Ovary (tissue), 9 donors: ENCODE measurements around the gene LCE5A. TPM values are rescaled to one million over a fixed set of nuclear protein-coding genes. Genes with fewer than 3 reads are reported as not detected.

ENCODE experiments used
- DNase-seq, 5 donors: peaks; one replicate each; pipeline ENCODE4 v3.0.0-alpha.2; 2019 to 2020
- H3K27ac ChIP-seq, 2 donors: fragments of 200-600 bp; one replicate each; pipeline versions ENCODE4 v1.5.1 to v1.8.0; 2019 to 2022
- H3K27me3 ChIP-seq: fragments of 200-600 bp; one replicate; pipeline ENCODE4 v1.8.0; 2022
- H3K36me3 ChIP-seq: fragments of 200-600 bp; sonication (generic); one replicate; pipeline ENCODE4 v1.5.1; 2019
- H3K4me1 ChIP-seq: one replicate; pipeline ENCODE4 v1.8.1; 2013; ENCODE audit warnings: mild to moderate bottlenecking, moderate library complexity; ENCODE audit not compliant: insufficient read depth
- H3K4me3 ChIP-seq: fragments of 200-600 bp; sonication (generic); one replicate; pipeline ENCODE4 v1.5.1; 2017
- H3K9me3 ChIP-seq, 2 donors: fragments of 200-600 bp in 1 of 2; sonication (generic) in 1 of 2; one replicate each; pipeline versions ENCODE4 v1.5.1 to v1.8.1; 2013 to 2019; ENCODE audit warnings: mild to moderate bottlenecking in 1 of 2, moderate library complexity in 1 of 2
- EP300 ChIP-seq: sonication (generic); formaldehyde crosslinking; IDR thresholded peaks from one replicate; pipeline ENCODE4 v1.6.1; 2017; ENCODE audit warnings: antibody characterized with exemption
- POLR2A ChIP-seq: fragments of 450-650 bp; IDR thresholded peaks from one replicate; pipeline ENCODE4 v1.6.1; 2017; ENCODE audit warnings: antibody characterized with exemption, mild to moderate bottlenecking, moderate library complexity
- WGBS, 3 donors: extraction: QIAGEN DNeasy Blood & Tissue Kit in 1 of 3; methylation state at CpG; one replicate each; pipeline versions ENCODE4 v1.1.5 to v1.1.7; 2013 to 2017; 5-methylcytosine and 5-hydroxymethylcytosine counted together
- intact Hi-C, 4 donors: fragments of 100-400 bp; cut with DNase I; formaldehyde crosslinking; loops; one replicate each; pipeline versions ENCODE4 v1.11.0 to v1.15.1; 2022 to 2023
- polyA plus RNA-seq, 2 donors: library from polyadenylated mRNA; stranded (reverse); fragments of 200-250 nt in 1 of 2; fragments of 350-450 nt in 1 of 2; fragmentation: Illumina TruSeq in 1 of 2; extraction: RNeasy Lipid Tissue Mini Kit (QIAGEN cat#74804) in 1 of 2; gene quantifications; one replicate each; pipeline ENCODE4 v1.2.3, GENCODE V29; 2013 to 2014
- total RNA-seq, 7 donors: library from RNA; depleted of rRNA in 2 of 7; stranded (reverse); fragments of >200 nt in 2 of 7; fragmentation: NEBNext Ultra II Directional in 3 of 7; extraction: Animal tissue kit (Norgen Biotek cat#: 25700) in 3 of 7; gene quantifications; one replicate each; pipeline versions ENCODE4 v1.1.0 to v1.2.4, GENCODE V29; 2016 to 2023
- TF ChIP-seq, protein P1 (sequence below), 3 donors: fragments of 450-650 bp in 2 of 3; fragments of 200-600 bp in 1 of 3; IDR thresholded peaks; one replicate each; pipeline versions ENCODE4 v1.5.1 to v1.8.0; 2016 to 2022; ENCODE audit warnings: antibody characterized with exemption in 3 of 3, mild to moderate bottlenecking in 1 of 3
- donor health status: DM: no; HTN: no; CAD: no; lungs with moderate emphysema.
- donor health status: DM: no; HTN: no; CAD: no.
- donor health status: Bipolar disorder and iron deficiency.
- donor health status: DM: yes; HTN: yes; CAD: no.
- donor health status: DM: no; HTN: no; CAD: no.
- donor health status: DM: yes; HTN: yes; CAD: no.

The LCE5A gene
- total and polyA plus RNA-seq, 9 donors: not detected

DNA sequence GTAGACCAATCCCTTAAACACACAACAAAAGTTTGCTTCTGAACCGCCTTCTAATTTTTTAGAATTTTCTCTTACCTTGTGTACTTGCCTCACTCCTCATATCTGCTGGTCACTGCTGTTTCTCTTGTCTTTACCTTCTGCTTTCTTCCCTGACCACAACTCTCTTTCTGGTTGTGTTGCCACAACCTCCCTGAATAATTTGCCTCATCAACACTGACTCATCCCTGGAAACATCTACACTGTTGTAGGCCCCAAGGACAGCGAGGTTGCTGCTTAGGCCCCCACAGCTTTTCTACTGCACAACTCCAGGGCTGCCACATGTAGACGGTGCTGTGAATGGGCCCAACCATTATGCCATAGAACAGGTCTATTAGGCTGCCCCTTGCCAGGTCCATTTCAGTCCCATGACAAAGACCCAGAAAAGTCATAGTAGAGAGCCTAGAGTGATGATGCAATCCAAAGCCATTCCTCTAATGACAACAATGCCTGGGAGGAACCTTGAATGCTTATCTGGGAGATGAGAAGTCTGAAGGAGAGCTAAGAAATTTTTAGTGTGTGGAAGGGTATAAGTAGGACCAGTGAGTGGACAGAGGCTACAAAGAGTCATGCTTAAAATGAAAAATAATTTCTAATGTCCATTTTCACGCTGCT is 36.6 kb upstream of the LCE5A start:
- H3K27ac ChIP-seq: no peak overlapping the region
- H3K4me3 ChIP-seq: no peak overlapping the region
- no peaks in the 10 kb centered on the region for H3K36me3 ChIP-seq
- intact Hi-C loops: no loop called here
- 66 to 75% (median 73%) methylated on average over 4 of the region's 4 CpGs for WGBS, 3 donors
- no peaks in the 10 kb centered on the region for H3K4me1 ChIP-seq
- H3K9me3 ChIP-seq: peaks cover 0 to 10% of the 10 kb centered on the region in 2 donors
- TF ChIP-seq POLR2A: no peak
- TF ChIP-seq, protein P1, sequence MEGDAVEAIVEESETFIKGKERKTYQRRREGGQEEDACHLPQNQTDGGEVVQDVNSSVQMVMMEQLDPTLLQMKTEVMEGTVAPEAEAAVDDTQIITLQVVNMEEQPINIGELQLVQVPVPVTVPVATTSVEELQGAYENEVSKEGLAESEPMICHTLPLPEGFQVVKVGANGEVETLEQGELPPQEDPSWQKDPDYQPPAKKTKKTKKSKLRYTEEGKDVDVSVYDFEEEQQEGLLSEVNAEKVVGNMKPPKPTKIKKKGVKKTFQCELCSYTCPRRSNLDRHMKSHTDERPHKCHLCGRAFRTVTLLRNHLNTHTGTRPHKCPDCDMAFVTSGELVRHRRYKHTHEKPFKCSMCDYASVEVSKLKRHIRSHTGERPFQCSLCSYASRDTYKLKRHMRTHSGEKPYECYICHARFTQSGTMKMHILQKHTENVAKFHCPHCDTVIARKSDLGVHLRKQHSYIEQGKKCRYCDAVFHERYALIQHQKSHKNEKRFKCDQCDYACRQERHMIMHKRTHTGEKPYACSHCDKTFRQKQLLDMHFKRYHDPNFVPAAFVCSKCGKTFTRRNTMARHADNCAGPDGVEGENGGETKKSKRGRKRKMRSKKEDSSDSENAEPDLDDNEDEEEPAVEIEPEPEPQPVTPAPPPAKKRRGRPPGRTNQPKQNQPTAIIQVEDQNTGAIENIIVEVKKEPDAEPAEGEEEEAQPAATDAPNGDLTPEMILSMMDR (IDR thresholded peaks at IDR 0.05): no peak
- no peak for TF ChIP-seq EP300
- no peak for DNase-seq
- no peaks in the 10 kb centered on the region for H3K27me3 ChIP-seq

DNA sequence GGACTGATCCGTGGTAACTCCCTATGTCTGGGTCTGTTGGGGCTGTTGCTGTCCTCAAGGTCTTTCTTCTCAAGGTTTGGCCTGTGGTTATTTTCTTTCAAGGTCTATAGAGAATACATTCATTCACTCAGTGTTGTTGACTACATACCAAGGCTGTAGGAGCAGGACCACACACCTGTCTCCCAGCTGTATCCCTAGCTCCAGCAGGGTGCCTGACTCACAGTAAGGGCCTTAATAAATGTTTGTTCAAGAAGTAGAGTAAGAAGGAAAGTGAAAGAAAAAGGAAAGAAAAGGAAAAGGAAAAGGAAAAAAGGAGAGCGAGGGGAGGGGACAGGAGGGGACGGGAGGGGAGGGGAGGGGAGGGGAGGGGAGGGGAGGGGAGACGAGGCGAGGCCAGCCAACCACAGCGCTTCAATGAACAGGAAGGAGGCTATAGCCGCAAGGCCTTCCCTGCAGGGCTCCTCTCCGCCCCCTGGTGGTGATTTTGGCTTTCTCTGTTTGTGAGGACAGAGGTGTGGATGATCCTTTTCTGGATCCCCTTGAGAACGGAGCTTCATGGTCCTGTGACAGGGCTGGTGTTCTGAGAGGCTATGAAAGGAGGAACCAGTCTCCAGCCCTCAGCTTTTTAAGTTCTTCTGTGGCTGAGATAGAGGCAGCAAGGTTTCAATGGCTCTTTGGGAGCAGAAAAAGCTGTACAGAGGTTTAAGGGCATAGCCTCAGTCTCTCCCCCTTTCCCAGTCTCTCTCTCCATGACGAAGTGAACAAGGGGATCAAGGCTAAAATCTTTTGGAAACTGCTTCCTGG is 30.6 kb upstream of the LCE5A start:
- H3K27ac ChIP-seq: no peak overlapping the region
- 46 to 57% (median 55%) methylated on average over 5 to 10 of the region's 10 CpGs for WGBS, 3 donors
- no peaks in the 10 kb centered on the region for H3K36me3 ChIP-seq
- no peak overlapping the region for H3K4me3 ChIP-seq
- peak in 2 of 5 donors; percentile 23 to 24 for DNase-seq
- intact Hi-C loops: no loop called here
- H3K9me3 ChIP-seq: peaks cover 0 to 10% of the 10 kb centered on the region in 2 donors
- H3K27me3 ChIP-seq: no peaks in the 10 kb centered on the region
- no peak for TF ChIP-seq POLR2A
- TF ChIP-seq, protein P1 (IDR thresholded peaks at IDR 0.05): no peak
- TF ChIP-seq EP300: no peak
- no peaks in the 10 kb centered on the region for H3K4me1 ChIP-seq

DNA sequence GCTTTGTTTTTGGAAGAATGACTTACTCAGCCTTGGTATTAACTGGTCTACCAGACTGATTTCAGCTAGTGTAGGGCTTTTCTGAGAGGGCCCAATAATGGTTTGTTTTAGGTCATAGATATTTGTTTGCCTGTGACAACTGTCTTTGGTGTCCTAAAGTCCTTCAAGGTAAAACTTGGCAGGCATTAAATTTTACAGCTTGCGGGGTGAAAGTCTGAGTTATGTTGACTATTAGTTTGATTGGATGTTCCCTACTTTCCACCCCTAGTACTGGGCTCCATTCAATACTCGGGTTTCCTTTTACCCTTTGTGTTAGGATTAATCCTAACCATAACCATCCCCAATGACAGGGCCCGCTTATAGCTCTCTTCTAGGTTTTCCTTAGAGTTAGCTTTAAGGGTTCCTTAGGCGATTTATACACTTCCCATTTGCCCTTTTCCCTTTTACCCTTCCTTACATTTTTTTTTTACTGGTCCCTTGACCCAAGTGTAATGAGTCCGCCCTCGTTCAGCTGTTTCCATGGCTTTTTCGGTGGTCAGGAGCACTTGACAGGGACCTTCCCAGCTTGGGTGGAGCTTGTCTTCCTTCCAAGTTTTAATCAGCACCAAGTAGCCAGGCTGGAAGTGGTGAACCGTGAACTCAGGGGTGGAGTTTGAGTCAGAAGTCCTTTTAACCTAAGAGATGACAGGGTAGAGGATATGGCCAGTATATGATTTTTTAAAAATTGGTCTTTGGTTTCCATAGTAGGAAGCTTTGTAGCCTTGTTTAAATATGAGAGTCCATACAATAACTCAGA is 28.5 kb upstream of the LCE5A start:
- TF ChIP-seq, protein P1 (IDR thresholded peaks at IDR 0.05): no peak
- TF ChIP-seq POLR2A (no peak), EP300 (no peak)
- Histone ChIP-seq H3K36me3 (no peaks in the 10 kb centered on the region), H3K4me1 (no peaks in the 10 kb centered on the region), H3K4me3 (no peak overlapping the region), H3K27me3 (no peaks in the 10 kb centered on the region), H3K9me3 (peaks cover 0 to 5% of the 10 kb centered on the region in 2 donors), H3K27ac (no peak overlapping the region)
- WGBS, 3 donors: 65 to 75% (median 73%) methylated on average over 8 of the region's 8 CpGs
- no peak for DNase-seq
- intact Hi-C loops: no loop called here

DNA sequence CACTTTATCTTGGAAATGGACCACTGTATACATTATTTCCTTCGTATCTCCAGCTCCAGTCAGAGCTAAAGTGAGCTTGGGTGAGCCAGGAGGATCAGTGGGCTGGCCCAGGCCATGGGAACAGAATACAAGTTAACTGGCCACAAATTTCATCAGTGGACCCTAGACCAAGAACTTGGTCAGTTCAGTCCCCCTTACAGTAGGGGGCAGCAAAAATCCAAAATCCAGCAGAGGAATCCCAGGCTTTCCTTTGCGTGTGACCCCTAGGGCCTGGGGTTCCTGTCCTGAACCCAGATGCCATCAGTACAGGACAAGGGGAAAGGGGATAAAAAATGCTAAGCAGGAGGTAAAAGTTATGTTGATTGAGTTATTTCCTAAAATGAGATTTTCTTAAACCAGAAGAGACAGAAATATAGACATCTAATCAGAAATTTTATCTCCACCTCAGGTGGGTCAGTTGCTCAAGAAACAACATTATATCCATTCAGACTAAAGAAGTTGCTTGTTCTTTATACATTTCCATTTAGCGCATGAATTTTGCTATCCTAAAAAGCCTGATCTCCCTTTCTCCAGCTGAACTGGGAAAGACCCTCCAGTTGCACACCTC is 24.1 kb upstream of the LCE5A start:
- no peak for DNase-seq
- H3K9me3 ChIP-seq: no peaks in the 10 kb centered on the region
- H3K36me3 ChIP-seq: no peaks in the 10 kb centered on the region
- intact Hi-C loops: no loop called here
- no peak overlapping the region for H3K27ac ChIP-seq
- no peak overlapping the region for H3K4me3 ChIP-seq
- H3K4me1 ChIP-seq: no peaks in the 10 kb centered on the region
- 60 to 71% (median 61%) methylated on average over 3 of the region's 3 CpGs for WGBS, 3 donors
- TF ChIP-seq EP300: no peak
- no peaks in the 10 kb centered on the region for H3K27me3 ChIP-seq
